ENCODE measurements around the gene PRG3. TPM values are rescaled to one million over a fixed set of nuclear protein-coding genes. Genes with fewer than 3 reads are reported as not detected.
"Not testable (repeated sequence)": the region's sequence is repeated elsewhere in the genome, so short reads cannot be mapped to it uniquely, and the experiment has no call there.

PRG3 gene
- total RNA-seq, 1 donor from 2014 or later = not detected

- DNase-seq (ENCODE audit: extremely low read depth, low read depth, low spot score) = no peak
These were observed 39.6 kb downstream of the PRG3 start for GRCh38 chr11:57341250-57341808.

GRCh38 chr11:57340039-57340615 is 40.8 kb downstream of the PRG3 start:
- no peak for DNase-seq (ENCODE audit: extremely low read depth, low read depth, low spot score)

GRCh38 chr11:57339328-57339727 is 41.6 kb downstream of the PRG3 start:
- DNase-seq (ENCODE audit: extremely low read depth, low read depth, low spot score) = no peak

GRCh38 chr11:57338142-57338541 is 42.8 kb downstream of the PRG3 start, which contains the start of gene P2RX3:
TSS of gene P2RX3 (plus strand) at chr11:57338352. CDS start at chr11:57338551, 199 bp downstream.
- no peak for DNase-seq (ENCODE audit: extremely low read depth, low read depth, low spot score)

GRCh38 chr11:57336856-57337255 is 44.1 kb downstream of the PRG3 start:
- DNase-seq (ENCODE audit: extremely low read depth, low read depth, low spot score) = not testable (repeated sequence)

GRCh38 chr11:57336111-57336666 is 44.8 kb downstream of the PRG3 start:
- no peak for DNase-seq (ENCODE audit: extremely low read depth, low read depth, low spot score)

- no peak for DNase-seq (ENCODE audit: extremely low read depth, low read depth, low spot score)
These were observed 45.4 kb downstream of the PRG3 start, which contains the start of gene SSRP1 for GRCh38 chr11:57335343-57336110. TSS of gene SSRP1 (minus strand) at chr11:57335892. CDS start at chr11:57335121, 771 bp downstream.

GRCh38 chr11:57335023-57335342 is 46.0 kb downstream of the PRG3 start:
- no peak for DNase-seq (ENCODE audit: extremely low read depth, low read depth, low spot score)

- no peak for DNase-seq (ENCODE audit: extremely low read depth, low read depth, low spot score)
These were observed 48.1 kb downstream of the PRG3 start for GRCh38 chr11:57332694-57333440.

GRCh38 chr11:57331720-57332119 is 49.2 kb downstream of the PRG3 start:
- DNase-seq (ENCODE audit: extremely low read depth, low read depth, low spot score) = no peak

GRCh38 chr11:57330029-57330428 is 50.9 kb downstream of the PRG3 start:
- DNase-seq (ENCODE audit: extremely low read depth, low read depth, low spot score) = no peak

- DNase-seq (ENCODE audit: extremely low read depth, low read depth, low spot score) = no peak
These were observed 53.2 kb downstream of the PRG3 start for GRCh38 chr11:57327721-57328120.

Other genes starting within 250 kb of the PRG3 start
- 0.05 and 1.3 TPM in 2 replicates for gene LRRC55, start 199.2 kb downstream of the PRG3 start, total RNA-seq
- 0.10 and 0.76 TPM in 2 replicates for gene APLNR, start 143.9 kb downstream of the PRG3 start, total RNA-seq
- 107 and 154 TPM in 2 replicates for gene TNKS1BP1, start 56.2 kb downstream of the PRG3 start, total RNA-seq
- 77.8 and 95.7 TPM in 2 replicates for gene SSRP1, start 45.3 kb downstream of the PRG3 start, total RNA-seq
- not detected in 2 replicates for gene P2RX3, start 42.8 kb downstream of the PRG3 start, total RNA-seq
- gene PRG2, start 9.5 kb upstream of the PRG3 start, total RNA-seq = not detected in 2 replicates
- 29.7 and 32.8 TPM in 2 replicates for gene SLC43A3, start 46.0 kb upstream of the PRG3 start, total RNA-seq
- gene RTN4RL2, start 79.4 kb upstream of the PRG3 start, total RNA-seq = 0.23 and 1.5 TPM in 2 replicates
- gene SLC43A1, start 134.6 kb upstream of the PRG3 start, total RNA-seq = 10.5 and 15.9 TPM in 2 replicates
- 31.9 and 35.0 TPM in 2 replicates for gene TIMM10, start 149.6 kb upstream of the PRG3 start, total RNA-seq
- gene SMTNL1, start 156.4 kb upstream of the PRG3 start, total RNA-seq = not detected in 2 replicates
- 74.1 and 87.1 TPM in 2 replicates for gene UBE2L6, start 186.5 kb upstream of the PRG3 start, total RNA-seq
- 0.53 and 1.5 TPM in 2 replicates for gene SERPING1, start 216.5 kb upstream of the PRG3 start, total RNA-seq